Activated naive CD4-positive, alpha-beta T cell treated with anti-CD3 and anti-CD28 coated beads, Interleukin-2, amount 50 U/mL, for 72 hours (primary cell): ENCODE results near the gene FAM76B. TPM values are rescaled to one million over a fixed set of nuclear protein-coding genes. Genes with fewer than 3 reads are reported as not detected.

Source experiments
- ATAC-seq, 2 donors: fragments of 150-1000 bp; cut with Tn5 transposase; 2 replicates each; pipeline ENCODE4 v1.10.0; 2021; ENCODE audit warnings: mild to moderate bottlenecking in 2 of 2, moderate library complexity in 2 of 2
- DNase-seq, 2 donors: peaks; one replicate each; pipeline ENCODE4 v3.0.0; 2021 to 2022; ENCODE audit warnings: low spot score in 2 of 2
- H3K27ac Mint-ChIP-seq, 2 donors: one replicate each; pipeline ENCODE4 v1.8.0; 2022; ENCODE audit warnings: mild to moderate bottlenecking in 2 of 2, mixed read lengths in 2 of 2
- H3K36me3 Mint-ChIP-seq, 2 donors: one replicate each; pipeline ENCODE4 v1.8.0; 2022; ENCODE audit warnings: mixed read lengths in 2 of 2
- H3K9me3 Mint-ChIP-seq, 2 donors: one replicate each; pipeline ENCODE4 v1.8.0; 2022; ENCODE audit warnings: mixed read lengths in 2 of 2
- total RNA-seq, 2 donors: library from RNA; stranded (reverse); gene quantifications; one replicate each; pipeline ENCODE4 v1.2.3, GENCODE V29; 2022

The FAM76B gene
- total RNA-seq, 2 donors from 2014 or later, result 51.2 to 85.2 TPM

- no peaks in the 10 kb centered on the region for H3K9me3 Mint-ChIP-seq
- no peak for DNase-seq
These were observed 10.0 kb upstream of the FAM76B start for GRCh38 chr11:95799546-95799945.

GRCh38 chr11:95796501-95796900, 6.9 kb upstream of the FAM76B start:
- DNase-seq (no peak), ATAC-seq (no peak)
- H3K27ac Mint-ChIP-seq, result no peak overlapping the region
- H3K36me3 Mint-ChIP-seq, result peaks cover 17 to 23% of the 10 kb centered on the region in 2 donors
- H3K9me3 Mint-ChIP-seq, result no peaks in the 10 kb centered on the region

More at GRCh38 chr11:95799546-95799945, 10.0 kb upstream of the FAM76B start:
- peaks cover 9 to 10% of the 10 kb centered on the region in 2 donors for H3K36me3 Mint-ChIP-seq
- H3K27ac Mint-ChIP-seq, result no peak overlapping the region
- no peak for ATAC-seq

- ATAC-seq, result no peak
- no peak for DNase-seq
- Mint-ChIP-seq H3K9me3 (no peaks in the 10 kb centered on the region), H3K36me3 (peaks cover 24 to 27% of the 10 kb centered on the region in 2 donors), H3K27ac (no peak overlapping the region)
These were observed 6.2 kb upstream of the FAM76B start for GRCh38 chr11:95795627-95796295.

DNA sequence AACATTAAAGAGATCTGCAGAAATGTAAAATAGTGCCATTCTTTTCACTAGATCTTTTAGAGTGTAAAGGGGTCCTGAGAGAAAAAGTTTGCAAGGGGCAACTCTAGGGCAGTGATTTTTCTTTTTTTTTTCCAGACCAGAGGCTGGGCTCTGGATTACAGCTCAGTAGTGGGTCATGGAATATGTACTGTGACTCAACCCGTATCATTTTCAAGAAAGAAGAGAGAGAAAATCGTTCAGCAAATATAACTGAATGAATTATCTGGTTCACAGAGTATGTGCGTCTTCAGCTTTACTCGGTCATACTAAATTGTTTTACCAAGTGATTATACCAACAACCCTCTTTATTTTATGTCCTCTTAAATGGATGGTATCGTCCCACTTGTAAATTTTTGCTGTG, 4.5 kb upstream of the FAM76B start:
- H3K9me3 Mint-ChIP-seq, result no peaks in the 10 kb centered on the region
- no peak for ATAC-seq

GRCh38 chr11:95793116-95793515, 3.5 kb upstream of the FAM76B start:
- H3K27ac Mint-ChIP-seq, result no peak overlapping the region
- H3K9me3 Mint-ChIP-seq, result no peaks in the 10 kb centered on the region
- DNase-seq, result no peak
- ATAC-seq, result no peak
- peaks cover 28 to 34% of the 10 kb centered on the region in 2 donors for H3K36me3 Mint-ChIP-seq

More for the DNA sequence above, 4.5 kb upstream of the FAM76B start:
- DNase-seq, result no peak
- peaks cover 20 to 28% of the 10 kb centered on the region in 2 donors for H3K36me3 Mint-ChIP-seq
- no peak overlapping the region for H3K27ac Mint-ChIP-seq

DNA sequence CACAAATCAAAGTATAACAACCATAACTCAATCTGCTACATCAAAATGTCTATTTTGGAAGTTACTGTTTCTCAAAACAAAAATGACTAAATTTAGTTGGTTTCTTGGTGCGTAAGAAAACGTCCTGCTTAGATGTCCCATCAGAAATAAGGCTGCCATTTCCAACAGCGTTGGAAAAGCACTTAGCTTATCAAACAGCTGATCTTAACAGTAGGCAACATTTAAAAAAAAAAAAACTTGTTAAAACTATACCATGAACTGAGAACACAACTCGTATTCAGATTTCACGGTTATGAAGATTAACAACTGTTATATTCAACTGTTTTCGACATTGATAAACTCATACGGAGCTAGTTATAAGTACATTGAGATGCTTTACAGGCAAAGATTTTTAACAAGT, 3.1 kb upstream of the FAM76B start:
- ATAC-seq (no peak), DNase-seq (no peak)
- Mint-ChIP-seq H3K27ac (no peak overlapping the region), H3K9me3 (no peaks in the 10 kb centered on the region), H3K36me3 (peaks cover 31 to 38% of the 10 kb centered on the region in 2 donors)

DNA sequence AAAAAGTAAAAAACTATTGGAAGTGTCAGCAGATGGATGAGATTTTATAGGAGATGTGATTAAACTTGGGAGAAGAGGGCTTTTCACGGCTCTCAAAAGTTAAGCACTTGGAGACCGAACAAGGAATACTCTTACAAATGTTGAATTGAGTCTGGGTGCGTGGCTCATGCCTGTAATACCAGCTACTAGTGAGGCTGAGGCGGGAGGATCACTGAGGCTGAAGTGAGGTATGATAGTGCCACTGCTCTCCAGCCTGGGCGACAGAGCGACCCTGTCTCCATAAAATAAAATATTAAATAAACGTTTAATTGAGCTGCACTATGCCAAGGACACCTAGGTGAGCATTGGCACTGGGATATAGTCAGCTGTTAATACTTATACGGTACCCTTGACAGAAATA, 2.6 kb upstream of the FAM76B start:
- ATAC-seq (no peak), DNase-seq (no peak)
- Mint-ChIP-seq H3K36me3 (peaks cover 31 to 43% of the 10 kb centered on the region in 2 donors), H3K9me3 (no peaks in the 10 kb centered on the region), H3K27ac (peak overlapping the region in 1 of 2 donors; percentile 99)

GRCh38 chr11:95791709-95792033, 2.1 kb upstream of the FAM76B start:
- Mint-ChIP-seq H3K36me3 (peaks cover 31 to 48% of the 10 kb centered on the region in 2 donors), H3K9me3 (no peaks in the 10 kb centered on the region), H3K27ac (peak overlapping the region; percentile 99 to 100)
- DNase-seq (no peak), ATAC-seq (no peak)

DNA sequence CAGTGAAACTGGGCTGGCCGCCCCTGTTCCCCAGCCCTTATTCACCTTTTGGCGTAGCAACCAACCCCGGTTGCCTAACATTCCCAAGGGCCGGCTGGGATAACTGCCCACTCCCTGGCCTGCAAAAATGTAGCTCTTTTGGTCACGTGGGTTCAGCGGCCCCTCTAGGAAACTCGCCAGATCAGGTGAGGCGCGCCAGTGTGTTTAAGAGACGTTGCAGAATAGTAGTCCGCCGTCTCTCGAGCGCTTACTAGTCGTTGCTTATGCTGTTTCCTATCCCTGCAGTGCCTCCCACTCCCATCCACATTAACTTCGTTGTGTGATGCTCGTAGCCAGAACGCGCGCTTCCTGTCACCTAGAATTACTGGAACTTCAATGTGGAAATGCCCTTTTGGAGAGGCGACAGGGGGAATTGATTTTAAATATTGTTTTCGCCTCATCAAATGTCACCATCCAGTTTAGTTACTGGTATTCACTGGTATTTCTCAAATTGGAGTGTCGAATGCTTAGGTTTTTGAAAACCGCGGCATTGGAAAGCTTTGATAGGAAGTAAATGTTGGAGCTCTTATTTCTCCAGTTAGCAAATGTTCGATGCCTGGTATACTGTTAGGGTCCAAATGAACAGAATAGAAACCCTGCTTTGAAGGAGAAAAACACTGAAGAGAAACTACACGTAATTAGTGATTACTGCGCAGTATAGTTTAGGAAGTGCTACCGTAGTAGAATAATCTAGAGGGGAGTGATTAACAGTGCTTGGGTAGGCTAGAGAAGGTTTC, 1.5 kb upstream of the FAM76B start:
- H3K36me3 Mint-ChIP-seq, result peaks cover 31 to 54% of the 10 kb centered on the region in 2 donors

DNA sequence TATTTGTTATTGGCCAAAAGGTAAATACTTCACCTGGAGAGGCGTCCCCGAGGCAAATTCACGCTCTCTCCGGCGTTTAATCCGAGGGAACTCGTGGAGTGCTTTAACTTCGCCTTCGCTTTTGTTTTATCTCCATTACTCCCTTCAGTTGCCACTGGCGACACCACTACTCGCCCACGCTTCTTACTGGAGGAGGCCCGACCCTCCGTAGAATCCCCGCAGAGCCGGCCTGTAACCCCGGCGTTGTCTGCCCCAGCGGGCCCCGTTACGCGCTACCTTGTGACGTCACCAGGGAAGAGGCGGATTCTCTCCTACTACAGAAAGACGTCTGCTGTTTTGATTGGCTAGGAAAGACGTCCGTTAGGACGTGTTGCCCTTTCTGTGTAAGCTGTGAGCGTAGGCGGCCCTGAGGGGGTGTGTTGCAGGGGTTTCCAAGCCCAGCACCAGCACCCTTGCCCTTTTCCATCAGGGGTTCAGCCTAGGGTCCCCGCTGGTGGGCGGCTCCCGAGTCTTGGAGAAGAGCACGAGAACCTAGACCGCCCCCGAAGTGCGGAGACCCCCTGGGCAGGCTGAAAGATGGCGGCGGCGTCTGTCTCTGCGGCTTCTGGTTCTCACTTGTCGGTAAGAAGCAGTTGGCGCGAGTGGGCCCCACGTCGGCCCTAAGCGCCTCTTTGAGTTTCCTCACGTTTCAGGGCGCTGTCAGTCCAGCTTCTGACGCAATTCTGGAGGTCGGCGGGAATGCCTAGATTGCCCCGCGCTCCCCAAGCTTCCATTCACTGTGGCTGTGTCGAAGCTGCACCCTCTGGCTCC, 746 bp upstream of the FAM76B start, which contains the start of gene CEP57:
TSS of gene CEP57 (plus strand) at position 376 of the 810 bp plus-strand sequence. CDS start at position 577, 201 bp downstream.
- peaks cover 31 to 62% of the 10 kb centered on the region in 2 donors for H3K36me3 Mint-ChIP-seq
- ATAC-seq (peak; percentile 74 to 76), DNase-seq (peak; percentile 87 to 95)
- no peaks in the 10 kb centered on the region for H3K9me3 Mint-ChIP-seq
- peak within 1 kb of the TSS; percentile 99 to 100 for H3K27ac Mint-ChIP-seq

More for the DNA sequence above, 1.5 kb upstream of the FAM76B start:
- Mint-ChIP-seq H3K9me3 (no peaks in the 10 kb centered on the region), H3K27ac (peak overlapping the region; percentile 99 to 100)
- DNase-seq (peak; percentile 54 to 64), ATAC-seq (peak in 1 of 2 donors; percentile 3)

GRCh38 chr11:95788921-95789505, 569 bp downstream of the FAM76B start:
- Mint-ChIP-seq H3K27ac (peak overlapping the region; percentile 93 to 99), H3K9me3 (no peaks in the 10 kb centered on the region), H3K36me3 (peaks cover 34 to 67% of the 10 kb centered on the region in 2 donors)
- ATAC-seq (no peak), DNase-seq (peak in 1 of 2 donors; percentile 69)

GRCh38 chr11:95780544-95780943, 9.0 kb downstream of the FAM76B start:
- DNase-seq (no peak), ATAC-seq (no peak)
- Mint-ChIP-seq H3K36me3 (peaks cover 5 to 44% of the 10 kb centered on the region in 2 donors), H3K9me3 (no peaks in the 10 kb centered on the region), H3K27ac (no peak overlapping the region)

DNA sequence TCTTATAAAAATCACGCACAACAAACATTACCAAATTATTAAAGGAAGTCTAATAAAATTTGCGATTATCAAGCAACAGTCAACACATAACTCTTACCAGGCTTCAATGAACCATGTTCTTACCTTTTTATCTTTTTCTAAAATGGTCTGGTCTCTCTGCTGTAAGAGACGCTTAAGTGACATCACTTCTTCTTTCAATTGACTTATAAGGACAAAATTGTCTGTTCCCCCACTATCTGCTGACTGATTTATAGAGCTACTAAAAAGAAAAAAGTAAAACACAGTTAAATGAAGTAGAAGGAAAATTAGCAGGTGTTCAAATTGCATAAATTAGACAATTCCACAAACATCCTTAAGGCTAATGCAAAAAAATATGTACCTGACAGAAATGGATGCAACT, 10.9 kb downstream of the FAM76B start:
- Mint-ChIP-seq H3K36me3 (peaks cover 0 to 36% of the 10 kb centered on the region in 2 donors), H3K9me3 (no peaks in the 10 kb centered on the region), H3K27ac (no peak overlapping the region)
- DNase-seq, result no peak
- ATAC-seq, result no peak

- Mint-ChIP-seq H3K9me3 (no peaks in the 10 kb centered on the region), H3K27ac (no peak overlapping the region), H3K36me3 (peaks cover 0 to 28% of the 10 kb centered on the region in 2 donors)
- ATAC-seq (no peak), DNase-seq (no peak)
These were observed 12.7 kb downstream of the FAM76B start for GRCh38 chr11:95776859-95777258.

GRCh38 chr11:95768521-95768920, 21.1 kb downstream of the FAM76B start:
- Mint-ChIP-seq H3K27ac (no peak overlapping the region), H3K9me3 (no peaks in the 10 kb centered on the region), H3K36me3 (peaks cover 0 to 5% of the 10 kb centered on the region in 2 donors)
- ATAC-seq (no peak), DNase-seq (no peak)

DNA sequence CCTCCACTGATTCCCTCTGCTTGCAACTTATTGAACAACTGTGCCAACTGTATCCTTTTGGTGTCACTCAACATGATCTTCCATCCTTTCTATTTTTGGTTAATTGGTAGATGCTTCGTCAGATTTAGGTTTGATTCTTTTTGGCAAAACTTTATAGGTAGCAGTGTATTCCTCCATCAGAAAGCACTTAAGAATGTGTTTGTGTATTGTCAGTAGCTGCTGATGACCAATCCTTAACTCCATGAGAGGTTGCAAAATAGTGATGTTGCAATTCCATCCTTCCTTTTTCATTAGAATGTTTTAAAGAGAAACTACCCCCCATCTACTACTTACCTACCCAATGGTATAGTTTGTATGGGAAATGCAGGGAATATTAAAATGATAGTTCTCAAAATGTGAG, 22.1 kb downstream of the FAM76B start:
- DNase-seq (no peak), ATAC-seq (no peak)
- H3K36me3 Mint-ChIP-seq, result peaks cover 0 to 1% of the 10 kb centered on the region in 2 donors
- peak overlapping the region in 1 of 2 donors; percentile 8 for H3K27ac Mint-ChIP-seq
- no peaks in the 10 kb centered on the region for H3K9me3 Mint-ChIP-seq
